Amniotic epithelial cell (primary cell): ENCODE results near the gene KLHL17.

ENCODE experiments used
- DNase-seq: peaks from one replicate; pipeline ENCODE4 v3.0.0-alpha.2; 2010; ENCODE audit warnings: low read depth

Gene KLHL17

DNA sequence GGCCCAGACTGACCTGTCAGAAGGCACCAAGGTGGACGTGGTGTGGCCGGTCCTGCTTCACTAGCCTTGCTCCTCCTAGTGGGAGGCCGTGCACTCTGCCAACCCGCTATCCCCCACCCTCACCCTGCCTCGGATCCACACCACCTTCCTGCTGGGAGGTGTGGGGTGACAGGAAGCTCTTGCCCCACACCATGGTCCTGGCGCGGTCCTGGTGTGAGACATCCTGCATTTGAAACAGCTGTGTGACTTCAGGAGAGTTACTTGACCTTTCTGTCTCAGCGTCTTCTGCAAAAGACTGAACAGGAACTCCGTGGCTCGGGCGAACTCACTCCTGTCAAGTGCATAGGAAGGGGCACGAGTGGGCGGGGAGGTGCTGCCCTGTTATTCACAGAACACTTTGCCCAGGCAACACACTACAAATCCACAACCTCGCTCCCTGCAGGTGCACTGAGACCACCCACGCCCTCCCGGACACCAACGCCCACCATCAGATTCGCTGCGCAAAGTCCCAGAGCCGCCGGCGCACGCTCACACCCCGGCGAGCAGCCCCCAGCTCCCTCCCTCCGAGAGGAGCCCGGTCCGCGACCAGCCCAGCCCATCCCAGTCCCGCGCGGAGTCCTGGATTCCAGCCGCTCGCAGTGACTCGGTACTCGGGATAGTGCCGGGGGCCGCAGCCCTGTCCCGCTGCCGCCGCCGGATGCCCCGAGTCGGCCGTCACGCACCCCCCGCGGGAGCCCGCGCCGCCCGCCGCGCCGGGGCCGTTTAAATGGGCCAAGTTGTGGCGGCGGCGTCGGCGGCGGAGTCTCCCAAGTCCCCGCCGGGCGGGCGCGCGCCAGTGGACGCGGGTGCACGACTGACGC, 37.0 kb upstream of the KLHL17 start, which contains the start of gene SAMD11:
SAMD11 (plus strand) TSS at position 793 of the 860 bp plus-strand sequence. CDS start 509 bp downstream, outside the sequence.
- DNase-seq: peak; percentile 67

DNA sequence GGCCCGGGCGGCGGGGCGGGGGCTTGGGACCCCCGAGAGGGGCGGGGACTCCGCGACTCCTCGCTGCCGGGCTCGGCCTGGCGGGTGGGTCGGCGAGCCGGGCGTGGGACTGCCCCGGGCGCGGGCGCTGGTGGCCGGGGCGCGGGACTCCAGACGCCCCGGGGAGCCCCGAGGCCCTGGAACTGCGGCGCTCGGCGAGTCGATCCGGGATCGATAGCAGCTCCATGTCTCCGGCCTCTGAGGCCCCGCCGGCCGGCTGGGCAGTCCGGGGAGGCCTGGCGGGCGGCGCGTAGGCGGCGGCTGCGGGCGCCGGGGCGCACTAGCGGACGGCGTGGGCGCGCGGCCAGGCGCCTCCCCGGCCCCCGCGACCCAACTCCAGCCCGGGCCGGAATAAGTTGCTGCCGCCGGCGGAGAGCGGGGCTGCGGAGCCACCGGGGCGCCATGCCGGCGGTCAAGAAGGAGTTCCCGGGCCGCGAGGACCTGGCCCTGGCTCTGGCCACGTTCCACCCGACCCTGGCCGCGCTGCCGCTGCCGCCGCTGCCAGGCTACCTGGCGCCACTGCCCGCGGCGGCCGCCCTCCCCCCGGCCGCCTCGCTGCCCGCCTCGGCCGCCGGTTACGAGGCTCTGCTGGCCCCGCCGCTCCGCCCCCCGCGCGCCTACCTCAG, 36.3 kb upstream of the KLHL17 start:
- no peak for DNase-seq

DNA sequence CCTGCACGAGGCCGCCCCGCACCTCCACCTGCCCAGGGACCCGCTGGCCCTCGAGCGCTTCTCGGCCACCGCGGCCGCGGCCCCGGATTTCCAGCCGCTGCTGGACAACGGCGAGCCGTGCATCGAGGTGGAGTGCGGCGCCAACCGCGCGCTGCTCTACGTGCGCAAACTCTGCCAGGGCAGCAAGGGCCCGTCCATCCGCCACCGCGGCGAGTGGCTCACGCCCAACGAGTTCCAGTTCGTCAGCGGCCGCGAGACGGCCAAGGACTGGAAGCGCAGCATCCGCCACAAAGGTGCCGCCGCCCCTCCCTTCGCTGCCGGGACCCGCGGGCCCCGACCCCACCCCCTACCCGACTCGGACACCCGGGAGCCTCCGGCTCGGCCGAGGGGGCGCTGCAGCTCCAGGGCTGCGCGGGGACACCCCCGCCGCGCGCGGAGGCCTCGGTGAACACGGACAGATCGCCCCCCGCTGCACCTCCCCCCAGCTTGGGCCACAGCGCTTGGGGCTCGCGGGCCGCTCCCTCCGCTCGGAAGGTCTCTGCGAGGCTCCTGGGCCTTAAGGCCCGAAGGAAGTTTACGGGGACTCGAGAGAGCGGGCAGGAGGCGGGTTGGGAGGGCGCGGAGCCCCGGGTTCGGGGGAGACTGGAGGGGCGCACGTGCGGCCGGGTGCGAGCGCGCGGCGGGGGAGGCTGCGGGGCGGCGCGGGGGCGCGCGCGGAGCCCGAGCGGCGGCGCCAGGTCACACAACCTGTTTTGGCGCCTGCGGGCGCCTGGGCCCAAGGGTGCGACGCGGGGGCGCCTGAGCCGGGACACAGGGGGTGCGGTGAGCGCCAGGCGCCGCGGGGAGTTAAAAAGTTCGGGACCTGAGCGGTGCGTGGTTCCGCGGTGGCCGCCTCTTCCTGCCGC, 35.5 kb upstream of the KLHL17 start:
- no peak for DNase-seq

DNA sequence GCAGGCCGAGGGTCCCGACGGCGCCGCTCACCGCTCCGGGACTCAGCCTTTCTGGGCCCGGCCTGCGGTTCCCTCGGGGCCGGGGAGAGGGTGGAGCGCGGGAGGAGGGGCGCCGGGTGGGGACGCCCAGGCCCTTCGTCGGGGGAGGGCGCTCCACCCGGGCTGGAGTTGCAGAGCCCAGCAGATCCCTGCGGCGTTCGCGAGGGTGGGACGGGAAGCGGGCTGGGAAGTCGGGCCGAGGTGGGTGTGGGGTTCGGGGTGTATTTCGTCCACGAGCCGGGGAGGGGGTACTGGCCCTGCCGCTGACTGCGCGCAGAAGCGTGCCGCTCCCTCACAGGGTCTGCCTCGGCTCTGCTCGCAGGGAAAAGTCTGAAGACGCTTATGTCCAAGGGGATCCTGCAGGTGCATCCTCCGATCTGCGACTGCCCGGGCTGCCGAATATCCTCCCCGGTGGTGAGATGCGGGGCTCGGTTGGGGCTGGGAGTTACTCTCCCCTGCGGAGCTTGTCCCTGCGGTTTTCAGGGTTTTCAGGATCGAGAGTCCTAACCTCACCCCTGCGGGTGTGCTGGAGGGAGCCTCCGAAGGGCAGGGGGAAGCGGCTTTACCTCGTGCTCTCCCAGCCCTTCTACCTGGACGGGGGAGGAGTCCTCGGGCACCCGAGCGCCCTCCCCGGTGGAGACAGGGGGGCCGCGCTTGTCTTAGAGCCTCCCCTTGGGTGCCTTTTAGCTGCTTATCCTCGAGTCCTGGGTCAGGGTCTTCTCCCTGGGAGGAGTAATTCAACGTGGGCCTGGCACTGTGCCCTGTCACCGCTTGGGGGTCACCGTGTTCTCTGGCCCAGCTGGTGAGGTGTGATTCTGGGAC, 34.6 kb upstream of the KLHL17 start:
- DNase-seq: no peak

DNA sequence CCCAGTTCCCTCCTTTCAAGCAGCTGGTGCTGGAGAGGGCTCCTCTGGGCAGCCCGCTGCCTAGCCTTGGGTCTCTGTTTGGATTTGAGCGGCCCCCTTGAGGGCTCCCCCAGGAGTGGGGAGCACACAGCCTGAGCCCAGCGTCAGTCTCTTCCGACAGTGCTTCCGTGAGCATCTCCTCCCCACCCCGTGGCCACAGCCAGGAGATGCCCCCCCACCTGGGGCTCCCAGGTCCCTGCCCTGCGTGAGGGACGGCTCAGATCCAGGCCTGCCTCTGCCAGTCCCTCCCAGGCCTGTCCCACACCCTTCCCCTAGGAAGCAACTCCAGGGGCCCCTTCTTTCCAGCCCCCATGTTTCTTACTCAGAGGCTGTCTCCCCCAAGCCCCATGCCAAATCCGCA, 33.1 kb upstream of the KLHL17 start:
- DNase-seq: no peak

DNA sequence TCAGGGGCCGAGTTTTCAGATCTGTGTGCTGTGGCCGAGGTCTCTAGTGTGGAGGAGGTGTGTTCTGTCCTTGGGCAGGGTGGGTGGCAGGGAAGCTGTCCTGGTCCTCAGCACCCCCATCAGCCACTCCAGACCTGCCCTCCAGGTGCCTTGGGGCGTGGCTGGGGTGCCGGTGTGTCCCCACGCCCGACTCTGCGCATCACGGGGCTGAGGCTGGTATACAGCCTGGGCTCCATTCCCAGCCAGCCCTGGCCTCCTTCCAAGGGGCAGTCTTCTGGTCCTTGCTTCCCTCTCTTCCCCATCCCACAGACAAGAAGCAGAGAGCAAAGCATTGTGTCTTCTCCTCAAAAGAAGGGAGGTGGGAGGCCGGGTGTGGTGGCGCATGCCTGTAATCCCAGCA, 32.6 kb upstream of the KLHL17 start:
- DNase-seq: no peak

DNA sequence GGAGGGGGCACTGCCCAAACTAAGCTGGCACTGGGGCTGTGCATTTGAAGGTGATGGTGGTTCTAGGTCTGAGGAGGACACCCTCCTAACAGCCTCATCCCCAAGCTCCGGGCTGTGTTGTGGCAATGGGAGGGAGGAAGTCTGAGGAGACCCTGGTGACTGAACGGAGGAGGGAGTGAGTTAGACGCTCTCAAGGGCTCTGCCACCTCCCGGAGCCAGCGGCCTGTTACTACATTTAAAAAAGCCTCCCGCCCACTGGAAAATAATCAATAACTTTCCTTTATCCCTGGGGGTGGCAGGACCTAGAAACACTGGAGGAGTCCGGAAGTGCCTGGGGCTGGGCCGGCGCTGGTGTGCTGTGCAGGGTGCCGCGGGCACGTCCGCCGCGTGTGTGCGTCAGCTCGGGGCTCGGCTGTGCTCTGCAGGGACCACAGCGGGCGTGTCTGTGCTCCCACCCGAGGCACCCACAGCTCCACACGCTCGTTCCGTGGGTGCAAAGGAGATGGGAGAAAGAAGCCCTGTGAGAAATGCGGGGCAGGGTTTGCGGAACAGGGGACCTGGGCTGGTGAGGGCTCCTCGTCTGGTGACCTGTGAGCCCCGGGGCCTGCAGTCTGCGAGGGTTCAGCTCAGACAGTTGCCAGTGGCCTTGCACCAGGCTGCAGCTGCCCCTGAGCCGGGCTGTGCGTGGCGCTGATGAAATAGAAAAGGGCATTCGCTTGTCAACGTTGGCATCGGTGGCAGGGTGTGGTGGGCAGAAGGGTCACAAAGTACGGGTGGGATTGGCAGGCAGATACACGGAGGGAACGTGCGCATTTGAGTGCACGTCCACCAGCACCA, 31.3 kb upstream of the KLHL17 start:
- no peak for DNase-seq

DNA sequence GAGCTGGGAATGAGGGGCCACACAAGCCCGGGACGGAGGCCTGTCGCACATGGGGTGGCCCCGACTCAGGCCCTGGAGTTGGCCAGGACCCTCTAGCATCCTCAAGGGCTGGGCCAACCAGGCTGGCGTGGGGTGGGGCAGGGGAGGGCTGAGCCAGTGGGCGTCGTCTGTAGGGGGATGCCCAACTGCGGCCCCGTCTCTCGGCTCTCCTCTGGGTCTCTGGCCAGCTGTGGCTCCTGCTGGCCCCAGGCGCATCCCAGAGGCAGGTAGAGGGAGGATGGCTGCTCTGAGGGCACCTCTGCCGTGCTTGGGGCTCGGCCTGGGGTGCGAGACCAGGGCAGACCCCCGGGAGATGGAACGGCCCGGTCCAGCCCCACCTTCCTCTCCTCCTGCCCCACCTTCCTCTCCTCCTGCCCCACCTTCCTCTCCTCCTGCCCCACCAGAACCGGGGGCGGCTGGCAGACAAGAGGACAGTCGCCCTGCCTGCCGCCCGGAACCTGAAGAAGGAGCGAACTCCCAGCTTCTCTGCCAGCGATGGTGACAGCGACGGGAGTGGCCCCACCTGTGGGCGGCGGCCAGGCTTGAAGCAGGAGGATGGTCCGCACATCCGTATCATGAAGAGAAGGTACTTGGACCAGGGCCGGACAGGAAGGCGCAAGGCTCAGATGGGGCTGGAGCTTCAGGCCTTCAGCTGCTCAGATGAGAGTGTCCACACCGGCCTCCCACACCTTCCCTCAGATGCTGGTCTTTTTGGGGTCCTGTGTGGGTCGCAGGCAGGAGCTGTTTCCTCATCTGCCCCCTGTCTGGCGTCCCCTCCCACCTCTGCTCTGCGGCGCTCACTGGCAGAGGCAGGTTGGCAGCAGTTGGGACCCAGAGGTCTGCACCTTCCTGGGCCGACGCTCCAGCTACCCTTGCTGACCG, 30.4 kb upstream of the KLHL17 start:
- DNase-seq: no peak

DNA sequence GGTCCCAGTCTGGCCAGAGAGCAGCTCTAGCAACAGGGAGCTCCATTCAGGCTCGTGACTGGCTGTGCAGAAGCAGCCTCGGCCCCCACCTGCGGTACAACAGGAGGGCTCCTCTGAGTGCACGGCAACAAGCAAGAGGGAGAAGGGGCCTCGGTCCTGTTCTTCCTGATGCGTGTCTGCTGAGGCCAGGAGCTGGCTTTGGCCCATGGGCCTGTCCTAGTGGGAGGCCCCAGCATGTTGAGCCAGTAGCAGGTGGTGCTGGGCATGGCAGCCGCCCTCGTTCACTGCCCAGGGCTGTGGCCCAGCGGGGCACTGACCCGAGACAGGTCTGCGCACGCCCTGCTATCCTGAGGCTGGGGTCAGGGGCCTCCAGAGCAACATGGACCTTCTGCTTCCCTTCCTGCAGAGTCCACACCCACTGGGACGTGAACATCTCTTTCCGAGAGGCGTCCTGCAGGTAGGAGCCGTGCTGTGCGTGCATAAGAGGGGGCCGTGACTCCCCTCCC, 29.7 kb upstream of the KLHL17 start:
- no peak for DNase-seq

DNA sequence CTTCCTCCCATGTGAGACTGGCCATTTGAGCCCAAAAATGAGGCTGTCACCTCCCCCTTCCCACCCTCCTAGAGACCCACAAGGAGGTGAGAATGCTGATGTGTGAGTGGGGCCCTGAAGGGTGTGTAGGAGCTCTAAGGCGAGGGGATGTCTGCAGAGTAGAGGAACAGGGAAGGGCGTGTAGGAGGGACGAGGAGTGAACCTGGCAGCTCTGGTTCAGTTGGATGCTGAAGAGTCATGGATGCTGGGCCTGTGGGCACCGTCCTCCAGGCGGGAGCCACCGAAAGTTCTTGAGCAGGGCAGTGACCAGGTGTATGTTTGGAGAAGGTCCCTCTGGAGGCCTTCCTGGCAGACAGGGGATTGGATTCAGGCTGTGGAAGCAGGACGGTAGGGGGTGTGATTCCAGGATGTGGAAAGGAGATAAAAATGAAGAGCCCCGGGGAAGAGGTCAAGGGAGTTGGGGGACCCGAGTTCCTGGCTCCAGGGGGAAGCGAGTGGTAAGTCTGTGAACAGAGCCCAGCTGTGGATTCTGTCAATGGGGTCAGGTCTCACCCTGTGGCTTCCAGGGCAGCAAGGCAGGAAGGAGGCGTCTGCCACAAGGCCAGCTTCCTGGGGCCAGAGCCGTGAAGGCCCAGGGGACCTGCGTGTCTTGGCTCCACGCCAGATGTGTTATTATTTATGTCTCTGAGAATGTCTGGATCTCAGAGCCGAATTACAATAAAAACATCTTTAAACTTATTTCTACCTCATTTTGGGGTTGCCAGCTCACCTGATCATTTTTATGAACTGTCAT, 28.8 kb upstream of the KLHL17 start:
- DNase-seq: no peak

DNA sequence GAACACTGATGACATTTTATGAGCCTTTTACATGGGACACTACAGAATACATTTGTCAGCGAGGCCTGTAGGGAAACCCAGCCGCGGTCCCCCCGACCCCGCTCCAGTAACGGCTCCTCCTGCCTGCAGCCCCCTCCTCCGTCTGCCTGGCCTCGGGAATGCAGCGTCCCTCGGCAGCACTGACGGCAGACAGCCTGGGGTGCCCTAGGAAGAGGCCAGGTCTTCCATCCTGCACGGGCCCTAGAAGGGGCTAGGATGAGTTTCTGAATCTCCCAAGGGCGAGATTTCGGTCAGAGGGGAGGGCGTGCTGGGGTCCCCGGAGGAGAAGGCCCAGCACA, 28.2 kb upstream of the KLHL17 start:
- DNase-seq: no peak

DNA sequence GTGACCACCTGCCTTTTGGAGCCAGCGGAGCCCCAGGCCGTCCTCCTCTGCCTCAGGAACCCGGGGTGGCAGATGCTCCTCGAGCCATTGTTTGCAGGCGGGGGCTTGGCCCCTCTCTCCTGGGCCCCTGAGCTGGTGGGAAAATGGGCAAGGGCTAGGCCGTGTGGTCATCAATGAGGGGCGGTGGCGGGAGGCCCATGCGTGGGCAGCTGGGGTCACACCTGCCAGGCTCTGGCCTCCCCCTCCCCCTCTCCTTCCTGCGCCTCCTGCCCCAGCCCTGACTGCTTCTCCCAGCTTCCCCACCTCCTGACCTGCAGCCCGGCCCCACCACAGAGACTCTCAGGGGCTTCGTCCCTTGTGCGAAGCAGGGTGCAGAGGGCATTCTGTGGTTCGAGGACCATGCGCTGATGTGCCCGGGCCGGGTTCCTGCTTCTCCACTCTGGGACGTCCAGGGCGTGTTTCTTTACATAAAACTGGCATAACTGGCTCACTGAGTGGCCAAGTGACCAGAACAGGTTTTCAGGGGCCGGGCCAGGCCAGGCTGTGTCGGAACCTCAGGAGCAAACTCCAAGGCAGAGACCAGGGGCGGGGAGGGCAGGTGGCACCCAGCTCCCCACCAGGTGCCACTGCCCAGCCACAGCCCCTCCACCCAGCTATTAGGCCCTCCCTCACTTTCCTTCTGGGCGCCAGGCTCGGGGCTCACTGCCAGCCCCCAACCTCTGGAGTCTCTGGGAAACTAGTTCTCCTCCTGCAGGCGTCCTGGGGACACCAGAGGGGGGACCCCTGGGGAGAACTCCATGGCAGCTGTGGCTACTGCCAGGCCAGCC, 27.4 kb upstream of the KLHL17 start:
- DNase-seq: no peak

DNA sequence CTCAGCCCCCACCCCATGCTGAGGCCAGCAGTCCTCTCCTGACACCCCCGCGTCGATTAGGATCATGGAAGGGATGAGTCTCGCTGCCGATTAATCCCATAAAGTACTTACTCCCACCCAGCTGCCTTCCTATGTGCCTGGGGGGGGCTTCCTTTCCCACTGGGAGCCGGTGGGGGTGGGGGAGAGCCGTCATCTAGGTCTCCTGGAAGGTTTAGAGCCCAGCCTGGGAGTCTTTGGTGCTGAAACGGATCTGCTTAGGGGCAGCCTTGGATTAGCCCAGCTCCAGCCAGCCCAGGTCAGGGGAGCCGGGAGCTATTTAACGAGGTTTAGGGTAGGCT, 26.8 kb upstream of the KLHL17 start:
- no peak for DNase-seq

DNA sequence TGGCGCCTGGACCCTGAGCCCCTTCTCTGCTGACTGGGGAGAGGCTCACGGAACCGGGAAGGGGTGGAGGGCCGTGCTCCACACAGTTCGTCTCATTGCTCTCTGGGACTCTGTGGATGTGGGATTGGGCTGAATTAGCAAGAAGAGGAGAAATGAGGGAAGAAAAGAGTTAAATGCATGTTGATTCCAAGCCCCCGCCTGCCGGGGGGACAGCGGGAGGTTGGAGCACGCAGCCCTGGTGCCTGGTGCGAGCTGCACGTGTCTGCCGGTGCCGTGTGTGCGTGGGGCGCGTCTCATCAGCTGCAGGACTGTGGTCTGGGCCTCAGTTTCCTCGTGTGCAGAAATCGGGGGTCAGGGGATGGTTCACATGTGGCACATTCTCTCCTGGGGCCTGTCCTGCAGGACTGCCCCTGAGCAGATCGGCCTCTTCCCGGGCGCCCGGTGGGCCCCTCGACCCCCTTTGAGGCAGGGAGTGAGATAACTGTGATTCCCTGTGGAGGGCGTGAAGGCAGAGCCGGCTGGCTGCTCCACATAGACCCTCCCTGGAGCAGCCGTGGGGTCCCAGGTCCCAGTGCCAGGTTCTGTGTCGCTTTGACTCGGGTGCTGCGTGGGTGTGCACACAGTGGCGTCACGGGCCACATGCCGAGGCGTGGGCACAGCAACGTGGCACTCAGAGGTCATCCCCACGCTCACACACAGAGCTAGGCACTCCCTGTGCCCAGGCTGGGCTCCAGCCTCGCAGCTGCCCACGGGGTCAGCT, 25.2 kb upstream of the KLHL17 start:
- no peak for DNase-seq

DNA sequence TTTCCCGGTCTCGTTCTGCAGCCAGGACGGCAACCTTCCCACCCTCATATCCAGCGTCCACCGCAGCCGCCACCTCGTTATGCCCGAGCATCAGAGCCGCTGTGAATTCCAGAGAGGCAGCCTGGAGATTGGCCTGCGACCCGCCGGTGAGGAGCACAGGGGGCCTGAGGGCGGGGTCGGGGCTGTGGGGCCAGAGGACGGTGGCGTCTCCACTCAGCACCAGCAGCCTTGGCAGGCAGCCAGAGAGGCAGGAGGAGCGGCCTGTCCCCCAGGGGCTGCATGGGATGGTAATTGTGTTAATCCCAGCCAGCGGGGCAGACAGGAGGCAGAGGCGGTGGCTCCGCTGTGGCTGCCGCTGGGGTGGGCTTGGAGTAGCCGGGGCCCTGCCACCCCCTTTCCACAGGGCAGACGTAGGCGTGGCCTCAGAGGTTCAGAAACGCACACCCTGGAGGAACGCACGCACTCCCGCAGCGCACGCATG, 24.6 kb upstream of the KLHL17 start:
- no peak for DNase-seq

DNA sequence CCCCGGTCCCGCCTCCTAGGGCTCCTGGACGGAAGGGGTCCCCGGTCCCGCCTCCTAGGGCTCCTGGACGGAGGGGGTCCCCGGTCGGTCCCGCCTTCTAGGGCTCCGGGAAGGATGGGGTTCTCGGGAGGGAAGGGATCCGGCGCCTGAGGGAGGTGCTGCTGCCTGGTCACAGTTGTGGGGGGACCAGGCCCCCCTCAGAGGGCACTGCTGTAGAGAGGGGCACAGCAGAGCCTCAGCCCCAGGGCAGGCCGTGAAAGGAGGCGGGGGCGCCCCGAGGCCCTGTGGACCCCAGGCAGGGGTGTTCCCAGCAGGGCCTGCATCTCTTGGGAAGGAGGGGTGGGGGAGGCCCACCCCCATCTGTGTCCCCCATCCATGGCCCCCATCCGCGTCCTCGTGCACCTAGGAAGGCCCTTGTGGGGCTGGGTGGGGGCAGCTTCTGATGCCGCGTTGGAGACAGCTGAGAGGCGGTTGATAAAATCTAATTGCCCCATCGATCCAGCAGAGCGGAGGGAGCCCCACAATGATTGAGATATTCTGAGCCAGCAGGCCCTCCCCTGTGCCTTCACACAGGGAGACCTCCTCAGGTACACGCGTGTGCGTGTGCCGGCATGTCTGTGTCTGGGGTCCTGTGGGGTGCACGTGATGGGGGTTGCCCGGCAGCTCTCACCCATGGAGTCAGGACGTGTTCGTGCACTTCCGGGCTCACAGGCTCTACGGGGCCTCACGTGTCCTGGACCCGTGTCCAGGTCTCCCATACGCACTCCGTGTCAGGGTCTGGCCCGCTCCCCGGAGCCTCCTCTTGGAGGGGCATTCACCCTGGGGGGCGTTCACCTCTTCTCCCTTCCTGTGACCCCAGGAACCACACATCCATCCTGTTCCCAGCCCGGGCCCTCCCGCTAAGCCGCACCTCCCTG, 23.8 kb upstream of the KLHL17 start:
- no peak for DNase-seq
